ENCODE data around the gene CHEK2. TPM values are rescaled to one million over a fixed set of nuclear protein-coding genes. Genes with fewer than 3 reads are reported as not detected.
A peak's percentile ranks its signal among the peaks of the same experiment; 100 is the strongest.
"Not testable (repeated sequence)": the region's sequence is repeated elsewhere in the genome, so short reads cannot be mapped to it uniquely, and the experiment has no call there.

Gene CHEK2
- total RNA-seq, 1 experiment from 2014 or later = 87.5 TPM

DNA sequence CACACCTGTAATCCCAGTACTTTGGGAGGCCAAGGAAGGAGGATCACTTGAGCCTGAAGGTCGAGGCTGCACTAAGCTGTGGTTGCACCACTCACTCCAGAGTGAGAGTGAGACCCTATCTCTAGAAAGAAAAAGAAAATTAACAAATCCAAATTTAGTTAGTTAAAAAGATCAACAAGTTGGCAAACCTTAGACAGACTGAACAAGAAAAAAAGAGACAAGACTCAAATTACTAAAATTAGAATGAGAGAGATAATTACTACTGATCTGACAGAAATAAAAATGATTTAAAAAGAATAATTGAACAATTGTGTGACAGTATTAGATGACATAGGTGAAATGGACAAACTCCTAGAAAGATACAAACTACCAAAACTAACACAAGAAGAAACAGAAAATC, 13.6 kb downstream of the CHEK2 start:
- H3K36me3 ChIP-seq (replicated peaks; ENCODE audit: control insufficient read depth, insufficient read depth, low read length) = peaks cover 12% of the 10 kb centered on the region
- H3K27me3 ChIP-seq (ENCODE audit: control insufficient read depth, insufficient read depth, low read length) = no peaks in the 10 kb centered on the region
- H3K4me3 ChIP-seq (ENCODE audit: insufficient read depth, low read depth, low read length) = no peak overlapping the region
- no peak for DNase-seq

DNA sequence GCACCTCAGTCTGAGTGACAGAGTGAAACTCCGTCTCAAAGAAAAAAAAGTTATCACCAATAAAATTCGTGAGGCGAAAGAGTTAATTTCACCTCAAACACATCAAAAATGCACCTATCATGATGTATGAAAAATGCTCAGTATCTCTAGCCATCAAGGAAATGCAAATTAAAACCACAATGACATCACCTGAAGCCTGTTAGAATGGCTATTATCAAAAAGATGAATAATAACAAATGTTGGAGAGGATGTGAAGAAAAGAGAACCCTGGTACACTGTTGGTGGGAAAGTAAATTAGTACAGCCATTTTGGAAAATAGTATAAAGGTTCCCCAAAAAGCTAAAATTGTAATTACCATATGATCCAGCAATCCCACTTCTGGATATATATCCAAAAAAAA, 23.6 kb downstream of the CHEK2 start:
- no peaks in the 10 kb centered on the region for H3K27me3 ChIP-seq (ENCODE audit: control insufficient read depth, insufficient read depth, low read length)
- H3K4me3 ChIP-seq (ENCODE audit: insufficient read depth, low read depth, low read length) = no peak overlapping the region
- no peak for DNase-seq
- H3K36me3 ChIP-seq (replicated peaks; ENCODE audit: control insufficient read depth, insufficient read depth, low read length) = peaks cover 19% of the 10 kb centered on the region

DNA sequence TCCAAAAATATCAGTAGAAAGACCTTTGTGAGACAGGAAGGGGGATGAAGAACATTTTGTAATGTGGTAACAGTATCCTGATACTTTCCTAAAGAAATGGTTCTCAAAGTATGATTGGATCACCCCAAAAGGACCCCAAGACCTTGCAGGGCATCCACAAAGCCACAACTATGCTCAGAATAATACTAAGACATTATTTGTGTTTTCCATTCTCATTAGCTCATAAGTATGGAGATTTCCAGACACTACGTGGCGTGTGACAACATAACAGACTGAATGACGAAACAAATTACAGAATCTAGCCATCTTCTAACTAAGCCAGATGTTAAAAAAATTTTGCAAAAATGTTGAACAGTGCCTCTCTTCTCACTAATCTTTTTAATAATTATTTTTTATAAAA, 24.9 kb downstream of the CHEK2 start:
- no peak for DNase-seq
- Histone ChIP-seq H3K36me3 (replicated peaks; ENCODE audit: control insufficient read depth, insufficient read depth, low read length) (peaks cover 15% of the 10 kb centered on the region), H3K4me3 (ENCODE audit: insufficient read depth, low read depth, low read length) (no peak overlapping the region), H3K27me3 (ENCODE audit: control insufficient read depth, insufficient read depth, low read length) (no peaks in the 10 kb centered on the region)

DNA sequence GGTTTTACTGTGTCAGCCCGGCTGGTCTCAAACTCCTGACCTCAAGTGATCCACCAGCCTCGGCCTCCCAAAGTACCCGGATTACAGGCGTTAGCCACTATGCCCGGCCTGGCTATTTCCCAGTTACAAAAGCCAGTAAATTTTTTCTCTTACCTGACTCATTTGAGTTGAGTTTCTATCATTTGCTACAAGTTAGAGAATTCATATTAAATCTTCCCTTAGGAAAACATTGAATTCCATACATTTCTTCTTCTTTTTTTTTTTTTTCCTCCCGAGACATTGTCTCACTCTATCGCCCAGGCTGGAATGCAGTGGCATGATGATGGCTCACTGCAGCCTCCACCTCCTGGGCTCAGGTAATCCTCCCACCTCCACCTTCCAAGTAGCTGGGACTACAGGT, 26.0 kb downstream of the CHEK2 start:
- H3K27me3 ChIP-seq (ENCODE audit: control insufficient read depth, insufficient read depth, low read length) = no peaks in the 10 kb centered on the region
- peaks cover 13% of the 10 kb centered on the region for H3K36me3 ChIP-seq (replicated peaks; ENCODE audit: control insufficient read depth, insufficient read depth, low read length)
- H3K4me3 ChIP-seq (ENCODE audit: insufficient read depth, low read depth, low read length) = no peak overlapping the region
- no peak for DNase-seq

DNA sequence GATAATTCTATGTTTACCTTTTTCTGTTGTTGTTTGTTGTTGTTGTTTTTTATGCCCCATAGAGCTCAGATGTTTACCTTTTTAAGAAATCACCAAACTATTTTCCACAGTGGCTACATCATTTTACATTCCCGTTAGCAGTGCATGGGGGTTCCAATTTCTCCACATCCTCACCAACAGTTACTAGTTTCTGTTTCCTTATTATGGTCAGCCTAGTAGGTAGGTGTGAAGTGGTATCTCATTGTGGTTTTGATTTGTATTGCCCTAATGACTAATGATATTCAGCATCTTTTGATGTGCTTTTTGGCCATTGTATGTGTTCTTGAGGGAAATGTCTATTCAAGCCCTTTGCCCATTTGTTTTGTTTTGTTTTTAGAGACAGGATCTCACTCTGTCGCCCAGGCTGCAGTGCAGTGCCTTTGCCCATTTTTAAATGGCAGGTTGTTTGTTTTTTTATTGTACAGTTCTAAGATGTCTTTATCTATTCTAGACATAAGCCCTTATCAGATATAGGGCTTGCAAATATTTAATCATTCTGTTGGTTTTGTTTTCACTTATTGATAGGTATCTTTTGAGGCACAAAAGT, 27.5 kb downstream of the CHEK2 start:
- no peaks in the 10 kb centered on the region for H3K27me3 ChIP-seq (ENCODE audit: control insufficient read depth, insufficient read depth, low read length)
- DNase-seq = no peak
- H3K4me3 ChIP-seq (ENCODE audit: insufficient read depth, low read depth, low read length) = no peak overlapping the region
- H3K36me3 ChIP-seq (replicated peaks; ENCODE audit: control insufficient read depth, insufficient read depth, low read length) = peaks cover 10% of the 10 kb centered on the region

DNA sequence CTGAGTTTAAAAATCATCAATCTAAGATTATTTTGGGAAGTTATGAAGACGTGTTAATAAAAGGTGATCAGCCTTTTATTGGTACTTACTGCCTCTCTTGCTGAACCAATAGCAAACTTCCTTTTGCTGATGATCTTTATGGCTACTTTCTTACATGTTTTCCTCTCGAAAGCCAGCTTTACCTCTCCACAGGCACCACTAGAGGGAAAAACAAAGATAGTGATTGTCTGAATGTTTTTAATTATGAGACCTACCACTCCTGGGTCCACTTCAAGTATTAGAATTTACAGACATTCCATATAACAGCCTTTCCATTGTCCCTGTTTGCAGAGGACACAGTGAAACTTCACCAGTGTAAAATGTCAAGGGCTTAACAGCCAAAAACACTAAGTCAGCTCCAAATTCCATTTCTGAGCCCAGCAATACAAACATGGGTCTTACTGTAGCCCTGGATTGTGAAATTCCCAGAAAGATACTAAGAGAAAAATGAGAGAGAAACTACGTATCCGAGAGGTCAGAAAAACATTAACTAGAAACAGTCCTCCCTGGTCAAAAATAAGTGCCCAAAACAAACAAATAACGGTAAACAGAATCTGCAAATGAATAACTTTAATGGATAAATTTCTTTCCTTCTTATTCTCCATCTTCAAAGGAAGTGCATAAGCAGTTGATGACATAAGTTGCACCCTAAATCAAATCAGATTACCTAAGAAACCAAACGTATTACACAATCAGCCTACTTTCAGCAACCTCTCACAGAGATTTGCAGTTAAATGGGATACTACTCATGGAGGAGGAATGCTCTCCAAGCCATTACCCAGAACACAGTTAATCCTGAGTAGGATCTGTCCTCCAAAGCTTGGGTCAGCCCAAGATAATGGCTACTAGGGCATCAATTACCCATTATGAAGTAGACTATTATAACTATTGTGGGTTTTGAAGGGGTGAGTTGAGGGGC, 29.5 kb downstream of the CHEK2 start:
- no peak overlapping the region for H3K4me3 ChIP-seq (ENCODE audit: insufficient read depth, low read depth, low read length)
- H3K36me3 ChIP-seq (replicated peaks; ENCODE audit: control insufficient read depth, insufficient read depth, low read length) = peaks cover 12% of the 10 kb centered on the region
- no peaks in the 10 kb centered on the region for H3K27me3 ChIP-seq (ENCODE audit: control insufficient read depth, insufficient read depth, low read length)
- DNase-seq = peak; percentile 14

DNA sequence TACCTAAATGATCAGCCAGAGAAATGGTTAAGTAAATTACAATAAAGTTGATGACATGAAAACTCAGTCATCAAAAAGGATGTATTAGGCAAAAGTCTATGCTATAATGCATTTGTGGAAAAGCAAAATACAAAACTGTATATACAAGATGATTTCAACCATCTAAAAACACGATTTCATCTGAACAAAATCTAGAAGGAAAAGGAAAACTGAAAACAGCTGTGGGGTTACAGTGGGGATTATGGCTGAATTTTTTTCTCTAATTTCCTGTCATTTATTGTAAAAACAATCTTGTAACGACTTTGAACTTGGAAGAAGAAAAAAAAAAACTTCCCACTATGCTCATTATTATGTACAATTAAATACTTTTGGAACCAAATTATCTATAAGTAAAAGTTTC, 30.3 kb downstream of the CHEK2 start:
- DNase-seq = no peak
- Histone ChIP-seq H3K36me3 (replicated peaks; ENCODE audit: control insufficient read depth, insufficient read depth, low read length) (peaks cover 14% of the 10 kb centered on the region), H3K27me3 (ENCODE audit: control insufficient read depth, insufficient read depth, low read length) (no peaks in the 10 kb centered on the region), H3K4me3 (ENCODE audit: insufficient read depth, low read depth, low read length) (no peak overlapping the region)

DNA sequence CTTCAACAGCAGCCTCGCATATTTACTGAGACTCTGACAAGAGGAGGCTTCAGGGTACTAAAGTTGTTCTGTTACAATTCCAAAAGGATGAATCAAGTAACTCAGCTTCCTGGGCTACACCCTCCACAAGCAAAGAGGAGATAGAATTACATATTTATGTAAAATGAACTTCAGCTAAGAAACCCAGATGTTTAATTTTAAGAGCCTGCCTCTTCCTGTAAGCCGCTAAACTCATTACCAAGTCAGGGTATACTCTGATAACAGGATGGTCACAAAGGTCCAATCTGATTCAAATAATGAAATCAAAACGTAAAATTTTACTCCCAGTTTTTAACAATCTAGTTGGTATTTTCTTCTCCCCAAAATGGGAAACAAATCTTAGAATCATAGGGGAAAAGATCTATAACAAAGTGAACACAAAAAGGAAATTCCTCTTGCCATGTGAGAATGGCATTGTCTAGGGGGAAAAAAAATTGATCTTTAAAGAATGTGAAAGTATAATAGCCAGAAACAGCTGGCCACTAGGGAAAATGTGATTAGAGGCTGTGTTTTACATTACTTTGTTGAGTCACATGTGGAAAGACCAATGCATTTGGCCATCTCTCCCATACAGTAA, 30.9 kb downstream of the CHEK2 start:
- peaks cover 19% of the 10 kb centered on the region for H3K36me3 ChIP-seq (replicated peaks; ENCODE audit: control insufficient read depth, insufficient read depth, low read length)
- H3K27me3 ChIP-seq (ENCODE audit: control insufficient read depth, insufficient read depth, low read length) = no peaks in the 10 kb centered on the region
- no peak for DNase-seq
- no peak overlapping the region for H3K4me3 ChIP-seq (ENCODE audit: insufficient read depth, low read depth, low read length)

DNA sequence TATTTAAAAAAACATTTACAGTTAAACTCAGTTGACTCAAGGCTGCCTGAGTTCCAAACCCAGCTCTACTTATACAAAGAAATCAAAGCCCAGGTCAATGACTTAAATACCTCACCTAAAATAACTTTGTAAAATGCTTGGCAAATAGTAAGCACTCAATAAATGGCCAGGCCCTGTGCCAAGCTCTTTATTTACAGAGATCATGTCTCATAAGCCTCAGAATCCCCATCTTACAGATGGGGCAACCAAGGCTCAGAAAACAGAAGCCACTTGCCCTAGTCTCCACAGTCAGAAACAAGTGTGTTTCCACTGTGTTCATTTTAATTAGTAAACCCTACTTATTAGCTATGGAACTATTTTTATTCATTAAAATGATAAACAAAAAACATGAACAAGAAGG, 31.5 kb downstream of the CHEK2 start:
- no peaks in the 10 kb centered on the region for H3K27me3 ChIP-seq (ENCODE audit: control insufficient read depth, insufficient read depth, low read length)
- no peak for DNase-seq
- H3K4me3 ChIP-seq (ENCODE audit: insufficient read depth, low read depth, low read length) = no peak overlapping the region
- H3K36me3 ChIP-seq (replicated peaks; ENCODE audit: control insufficient read depth, insufficient read depth, low read length) = peaks cover 19% of the 10 kb centered on the region

DNA sequence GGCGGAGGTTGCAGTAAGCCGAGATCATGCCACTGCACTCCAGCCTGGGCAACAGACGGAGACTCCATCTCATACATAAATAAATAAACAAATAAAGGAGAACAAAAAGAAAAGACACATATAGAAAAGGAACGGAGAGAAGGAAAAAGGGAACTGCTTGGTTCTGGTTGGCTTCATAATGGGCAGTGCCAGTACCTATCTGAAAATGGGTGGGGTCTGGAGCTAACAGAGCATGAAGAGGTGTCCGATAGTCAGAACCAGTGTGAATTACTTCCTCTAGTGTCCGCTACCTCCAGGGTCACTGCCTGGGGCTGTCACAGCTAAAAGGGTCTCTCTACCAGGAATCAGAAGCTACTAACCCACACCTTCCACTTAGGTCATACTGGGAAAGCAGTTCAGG, 34.8 kb downstream of the CHEK2 start:
- Histone ChIP-seq H3K27me3 (ENCODE audit: control insufficient read depth, insufficient read depth, low read length) (no peaks in the 10 kb centered on the region), H3K36me3 (replicated peaks; ENCODE audit: control insufficient read depth, insufficient read depth, low read length) (peaks cover 16% of the 10 kb centered on the region), H3K4me3 (ENCODE audit: insufficient read depth, low read depth, low read length) (no peak overlapping the region)
- no peak for DNase-seq

DNA sequence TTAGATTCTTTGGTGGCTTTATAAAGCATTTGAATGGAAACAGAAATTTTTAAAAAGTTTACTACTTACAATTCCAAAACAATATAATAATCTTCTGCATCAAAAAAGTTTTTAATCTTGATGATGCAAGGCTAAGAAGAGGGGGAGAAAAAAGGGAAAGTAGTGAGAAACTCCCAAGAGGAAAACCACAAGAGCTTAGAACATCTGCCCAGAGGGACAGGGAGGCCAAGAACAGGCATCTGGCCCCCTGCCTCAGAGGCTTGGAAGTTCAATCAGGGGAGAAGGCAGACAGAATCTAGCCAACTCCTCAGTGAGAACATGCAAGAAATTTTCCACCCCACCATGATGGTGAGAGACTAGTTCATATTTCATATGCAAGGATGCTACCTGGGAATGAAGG, 38.2 kb downstream of the CHEK2 start:
- no peak for DNase-seq
- Histone ChIP-seq H3K36me3 (replicated peaks; ENCODE audit: control insufficient read depth, insufficient read depth, low read length) (peaks cover 15% of the 10 kb centered on the region), H3K4me3 (ENCODE audit: insufficient read depth, low read depth, low read length) (no peak overlapping the region), H3K27me3 (ENCODE audit: control insufficient read depth, insufficient read depth, low read length) (no peaks in the 10 kb centered on the region)

DNA sequence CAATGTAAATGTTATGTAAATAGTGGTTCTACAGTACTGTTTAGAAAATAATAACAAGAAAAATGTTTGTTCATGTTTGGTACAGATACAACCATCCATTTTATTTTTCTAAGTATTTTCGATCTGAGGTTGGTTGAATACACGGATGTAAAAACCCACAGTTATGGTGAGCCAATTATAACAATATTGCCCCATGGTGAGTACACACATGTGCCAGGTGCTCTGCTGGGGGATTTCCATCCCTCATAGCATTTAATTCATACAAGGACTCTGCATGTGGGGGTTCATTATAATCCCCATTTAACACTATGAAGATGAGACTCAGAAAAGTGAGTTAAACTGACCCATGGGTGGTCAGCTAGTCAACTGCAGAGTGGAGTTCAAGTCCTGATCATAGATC, 38.7 kb downstream of the CHEK2 start:
- no peak for DNase-seq
- no peak overlapping the region for H3K4me3 ChIP-seq (ENCODE audit: insufficient read depth, low read depth, low read length)
- H3K27me3 ChIP-seq (ENCODE audit: control insufficient read depth, insufficient read depth, low read length) = no peaks in the 10 kb centered on the region
- H3K36me3 ChIP-seq (replicated peaks; ENCODE audit: control insufficient read depth, insufficient read depth, low read length) = peaks cover 14% of the 10 kb centered on the region

DNA sequence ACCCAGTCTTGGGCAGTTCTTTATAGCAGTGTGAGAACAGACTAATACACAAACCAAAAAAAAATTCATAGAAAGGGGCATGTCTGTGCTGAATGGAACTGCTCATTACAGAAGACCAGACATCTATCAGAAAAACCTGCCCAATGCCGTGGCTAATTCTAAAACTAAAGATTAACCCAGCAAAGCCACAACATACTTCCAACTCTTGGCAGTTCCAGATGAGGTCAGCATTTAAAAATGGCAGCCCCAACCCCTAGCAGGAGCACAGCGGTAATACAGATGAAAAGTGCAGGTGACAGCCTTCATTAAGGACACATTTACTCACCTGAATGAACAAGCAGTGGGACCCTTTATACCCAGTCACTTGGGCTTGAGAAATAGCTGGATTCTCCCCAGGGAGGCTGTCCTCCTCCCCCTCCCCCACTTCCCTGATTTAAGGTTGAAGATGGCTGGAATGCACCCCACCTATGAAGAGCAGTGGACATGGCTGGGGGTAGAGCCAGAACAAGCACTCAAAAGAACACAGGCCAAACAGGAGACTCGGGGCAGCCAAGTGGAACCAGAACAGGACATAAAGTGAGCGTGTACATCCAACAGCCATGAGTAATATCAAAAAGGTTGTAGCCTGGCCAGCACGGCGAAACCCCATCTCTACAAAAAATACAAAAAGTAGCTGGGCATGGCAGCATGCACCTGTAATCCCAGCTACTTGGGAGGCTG, 48.4 kb downstream of the CHEK2 start:
- not testable (repeated sequence) for H3K4me3 ChIP-seq (ENCODE audit: insufficient read depth, low read depth, low read length); H3K27me3 ChIP-seq (ENCODE audit: control insufficient read depth, insufficient read depth, low read length); H3K36me3 ChIP-seq (replicated peaks; ENCODE audit: control insufficient read depth, insufficient read depth, low read length); DNase-seq

DNA sequence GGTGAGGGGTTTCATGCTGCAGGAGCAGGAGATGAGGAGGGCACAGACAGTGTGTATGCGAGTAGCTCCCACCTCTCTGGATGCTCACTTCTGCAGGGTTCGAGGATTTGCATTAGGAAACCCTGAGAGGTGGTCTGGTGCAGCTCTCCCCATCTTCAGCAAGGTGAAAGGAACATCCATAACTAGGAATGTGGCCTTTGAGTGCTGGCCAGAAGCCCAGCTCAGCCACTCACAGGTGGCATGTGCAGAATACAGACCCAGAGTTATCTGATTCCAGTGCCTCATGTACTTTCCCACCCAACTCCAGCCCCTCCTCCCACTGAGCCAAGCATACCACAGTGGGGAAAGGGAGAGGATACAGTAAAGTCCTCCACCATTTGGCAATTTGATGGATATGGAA, 51.8 kb downstream of the CHEK2 start:
- H3K36me3 ChIP-seq (replicated peaks; ENCODE audit: control insufficient read depth, insufficient read depth, low read length); DNase-seq; H3K27me3 ChIP-seq (ENCODE audit: control insufficient read depth, insufficient read depth, low read length); H3K4me3 ChIP-seq (ENCODE audit: insufficient read depth, low read depth, low read length): not testable (repeated sequence)

All from H7 (cell line).